Lower leg skin (tissue), 4 donors: ENCODE data around the gene HSPB9. TPM values are rescaled to one million over a fixed set of nuclear protein-coding genes. Genes with fewer than 3 reads are reported as not detected.

Experiments used
- DNase-seq, 2 donors: peaks; one replicate each; pipeline ENCODE4 v3.0.0-alpha.2; 2019; ENCODE audit warnings: low spot score in 2 of 2
- H3K4me3 ChIP-seq: fragments of 200-600 bp; sonication (generic); 2 replicates; pipeline ENCODE4 v1.5.1; 2017; ENCODE audit warnings: mild to moderate bottlenecking, low read depth; ENCODE audit not compliant: poor library complexity, severe bottlenecking
- POLR2A ChIP-seq, 2 donors: fragments of 450-650 bp; IDR thresholded peaks; one replicate each; pipeline ENCODE4 v1.6.1; 2016 to 2017; ENCODE audit warnings: antibody characterized with exemption in 2 of 2, mild to moderate bottlenecking in 1 of 2, moderate library complexity in 1 of 2
- WGBS, 2 donors: methylation state at CpG; one replicate each; pipeline ENCODE4 v1.1.5; 2018; 5-methylcytosine and 5-hydroxymethylcytosine counted together
- intact Hi-C: fragments of 100-400 bp; cut with DNase I; formaldehyde crosslinking; loops from one replicate; pipeline ENCODE4 v1.15.0; 2023; ENCODE audit warnings: low total_unique reads
- total RNA-seq, 4 donors: library from RNA; depleted of rRNA; stranded (reverse); fragments of >200 nt; gene quantifications; one replicate each; pipeline ENCODE4 v1.1.0, GENCODE V29; 2016
- TF ChIP-seq, protein P1 (sequence below), 3 donors: fragments of 450-650 bp; IDR thresholded peaks; one replicate each; pipeline ENCODE4 v1.5.1; 2016; ENCODE audit warnings: antibody characterized with exemption in 3 of 3, mild to moderate bottlenecking in 3 of 3, moderate library complexity in 2 of 3

The HSPB9 gene
- total RNA-seq = under 1 TPM in 1 of 4 donors, not detected in 3; 0.23 TPM

DNA sequence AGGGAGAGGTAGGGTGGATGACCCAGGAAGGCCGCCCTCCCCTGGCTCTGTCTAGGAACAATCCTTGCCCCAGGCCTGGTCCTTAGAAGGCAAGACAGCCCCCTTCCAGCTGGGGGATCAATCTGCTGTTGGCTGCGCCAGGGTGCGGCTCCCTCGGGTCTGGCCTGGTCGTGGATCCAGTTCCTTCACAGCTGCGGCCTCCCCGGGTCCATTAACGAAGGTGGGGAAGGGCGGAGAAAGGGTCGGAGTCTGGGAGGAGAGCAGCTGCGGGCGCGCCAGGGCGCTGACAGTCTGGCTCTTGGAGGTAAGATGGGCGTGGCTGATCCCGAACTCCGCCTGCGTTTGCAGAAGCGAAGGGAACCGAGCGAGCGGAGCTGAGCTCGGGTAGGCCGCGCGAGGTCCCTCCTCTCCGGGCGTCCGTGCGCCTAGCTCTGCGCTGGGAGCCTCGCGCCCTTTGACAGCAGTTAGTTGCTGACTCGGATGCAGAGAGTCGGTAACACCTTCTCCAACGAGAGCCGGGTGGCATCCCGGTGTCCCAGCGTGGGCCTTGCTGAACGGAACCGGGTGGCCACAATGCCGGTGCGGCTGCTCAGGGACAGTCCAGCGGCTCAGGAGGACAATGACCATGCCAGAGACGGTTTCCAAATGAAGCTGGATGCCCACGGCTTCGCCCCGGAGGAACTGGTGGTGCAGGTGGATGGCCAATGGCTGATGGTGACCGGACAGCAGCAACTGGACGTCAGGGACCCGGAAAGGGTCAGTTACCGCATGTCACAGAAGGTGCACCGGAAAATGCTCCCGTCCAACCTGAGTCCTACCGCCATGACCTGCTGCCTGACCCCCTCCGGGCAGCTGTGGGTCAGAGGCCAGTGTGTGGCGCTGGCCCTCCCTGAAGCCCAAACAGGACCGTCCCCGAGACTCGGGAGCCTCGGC lies at the start of gene HSPB9:
HSPB9 (plus strand) TSS at position 434 of the 933 bp plus-strand sequence; CDS start at position 481, 47 bp downstream.
- no peak for TF ChIP-seq POLR2A (IDR thresholded peaks at IDR 0.05)
- TF ChIP-seq, protein P1, sequence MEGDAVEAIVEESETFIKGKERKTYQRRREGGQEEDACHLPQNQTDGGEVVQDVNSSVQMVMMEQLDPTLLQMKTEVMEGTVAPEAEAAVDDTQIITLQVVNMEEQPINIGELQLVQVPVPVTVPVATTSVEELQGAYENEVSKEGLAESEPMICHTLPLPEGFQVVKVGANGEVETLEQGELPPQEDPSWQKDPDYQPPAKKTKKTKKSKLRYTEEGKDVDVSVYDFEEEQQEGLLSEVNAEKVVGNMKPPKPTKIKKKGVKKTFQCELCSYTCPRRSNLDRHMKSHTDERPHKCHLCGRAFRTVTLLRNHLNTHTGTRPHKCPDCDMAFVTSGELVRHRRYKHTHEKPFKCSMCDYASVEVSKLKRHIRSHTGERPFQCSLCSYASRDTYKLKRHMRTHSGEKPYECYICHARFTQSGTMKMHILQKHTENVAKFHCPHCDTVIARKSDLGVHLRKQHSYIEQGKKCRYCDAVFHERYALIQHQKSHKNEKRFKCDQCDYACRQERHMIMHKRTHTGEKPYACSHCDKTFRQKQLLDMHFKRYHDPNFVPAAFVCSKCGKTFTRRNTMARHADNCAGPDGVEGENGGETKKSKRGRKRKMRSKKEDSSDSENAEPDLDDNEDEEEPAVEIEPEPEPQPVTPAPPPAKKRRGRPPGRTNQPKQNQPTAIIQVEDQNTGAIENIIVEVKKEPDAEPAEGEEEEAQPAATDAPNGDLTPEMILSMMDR (IDR thresholded peaks at IDR 0.05) = no peak
- no peak for DNase-seq
- no peak within 1 kb of the TSS for H3K4me3 ChIP-seq
- intact Hi-C loops = no loop called here
- 60 to 67% methylated on average over 57 to 61 of the region's 61 CpGs for WGBS, 2 donors

- H3K4me3 ChIP-seq = no peak overlapping the region
- DNase-seq = no peak
- 69 to 81% methylated on average over 6 of the region's 6 CpGs for WGBS, 2 donors
- TF ChIP-seq, protein P1 (IDR thresholded peaks at IDR 0.05) = no peak
- no peak for TF ChIP-seq POLR2A (IDR thresholded peaks at IDR 0.05)
- intact Hi-C loops = no loop called here
Observed at GRCh38 chr17:42075789-42076188, 46.8 kb upstream of the HSPB9 start.

- TF ChIP-seq POLR2A (IDR thresholded peaks at IDR 0.05) = no peak
- TF ChIP-seq, protein P1 (IDR thresholded peaks at IDR 0.05) = no peak
- DNase-seq = no peak
- WGBS, 2 donors = 89 to 92% methylated on average over 4 of the region's 4 CpGs
- H3K4me3 ChIP-seq = no peak overlapping the region
- intact Hi-C loops = no loop called here
Observed at GRCh38 chr17:42076797-42077559, 45.6 kb upstream of the HSPB9 start.

GRCh38 chr17:42077755-42078154 lies 44.8 kb upstream of the HSPB9 start:
- DNase-seq = no peak
- intact Hi-C loops = no loop called here
- 87 to 92% methylated on average over 5 of the region's 5 CpGs for WGBS, 2 donors
- TF ChIP-seq, protein P1 (IDR thresholded peaks at IDR 0.05) = no peak
- TF ChIP-seq POLR2A (IDR thresholded peaks at IDR 0.05) = no peak
- H3K4me3 ChIP-seq = no peak overlapping the region

DNA sequence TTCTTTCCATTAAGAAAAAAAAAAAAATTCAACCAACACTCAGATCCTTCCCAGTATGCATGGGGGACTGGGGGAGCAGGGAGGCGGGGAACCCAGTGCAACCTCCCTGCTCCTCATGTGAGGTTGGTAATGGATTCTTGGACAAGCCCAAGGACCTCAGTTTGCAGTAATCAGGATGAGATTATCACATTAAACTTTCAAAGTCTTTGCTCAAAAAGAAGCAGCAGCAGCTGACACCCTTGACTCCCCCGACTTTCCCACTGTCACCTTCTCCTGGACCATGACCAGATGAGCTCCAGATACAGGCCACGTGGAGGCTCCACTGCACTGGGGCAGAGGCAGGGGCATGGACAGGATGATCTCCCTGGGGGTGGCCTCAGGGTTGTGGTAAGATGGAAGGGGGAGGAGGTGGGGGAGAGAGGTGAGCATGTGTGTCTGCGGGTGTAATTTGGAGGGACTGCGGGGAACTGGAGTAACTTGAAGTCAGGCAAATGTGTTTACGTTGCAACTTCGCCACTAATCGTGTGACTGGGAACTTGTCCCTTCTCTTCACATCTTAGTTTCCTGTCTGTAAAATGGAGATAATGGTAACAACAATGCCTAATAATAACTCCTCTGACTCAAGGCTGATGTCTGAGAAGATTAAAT lies 44.1 kb upstream of the HSPB9 start:
- WGBS, 2 donors = 67 to 75% methylated on average over 8 of the region's 8 CpGs
- TF ChIP-seq, protein P1 (IDR thresholded peaks at IDR 0.05) = no peak
- no peak for TF ChIP-seq POLR2A (IDR thresholded peaks at IDR 0.05)
- intact Hi-C loops = no loop called here
- no peak for DNase-seq
- no peak overlapping the region for H3K4me3 ChIP-seq
